Sigmoid colon (tissue), 7 donors: Measurements from ENCODE around the gene PRAMEF11. TPM values are rescaled to one million over a fixed set of nuclear protein-coding genes. Genes with fewer than 3 reads are reported as not detected.
"Not testable (repeated sequence)": the region's sequence is repeated elsewhere in the genome, so short reads cannot be mapped to it uniquely, and the experiment has no call there.

Experiments used
- DNase-seq: peaks from one replicate; pipeline ENCODE4 v3.0.0-alpha.2; 2019
- H3K27ac ChIP-seq, 4 donors: fragments of 200-600 bp; sonication (generic); one replicate each; pipeline ENCODE4 v1.5.1; 2016 to 2019; ENCODE audit warnings: mild to moderate bottlenecking in 1 of 4
- H3K27me3 ChIP-seq, 3 donors: fragments of 200-600 bp; sonication (generic); one replicate each; pipeline ENCODE4 v1.5.1; 2019; ENCODE audit warnings: mild to moderate bottlenecking in 1 of 3
- H3K36me3 ChIP-seq, 4 donors: fragments of 200-600 bp; sonication (generic); one replicate each; pipeline ENCODE4 v1.5.1; 2016 to 2019
- H3K4me1 ChIP-seq, 4 donors: fragments of 200-600 bp; sonication (generic); one replicate each; pipeline ENCODE4 v1.5.1; 2017 to 2019
- H3K4me3 ChIP-seq, 4 donors: fragments of 200-600 bp; sonication (generic); one replicate each; pipeline ENCODE4 v1.5.1; 2017 to 2019; ENCODE audit warnings: mild to moderate bottlenecking in 2 of 4, moderate library complexity in 1 of 4
- H3K9me3 ChIP-seq, 4 donors: fragments of 200-600 bp in 3 of 4; sonication (generic) in 3 of 4; one replicate each; pipeline versions ENCODE4 v1.5.1 to v1.6.1; 2013 to 2019
- EP300 ChIP-seq, 4 donors: sonication (generic); formaldehyde crosslinking; IDR thresholded peaks; one replicate each; pipeline ENCODE4 v1.6.1; 2017; ENCODE audit warnings: antibody characterized with exemption in 4 of 4
- POLR2A ChIP-seq, 2 donors: fragments of 450-650 bp; IDR thresholded peaks; one replicate each; pipeline ENCODE4 v1.6.1; 2016; ENCODE audit warnings: antibody characterized with exemption in 2 of 2, mild to moderate bottlenecking in 2 of 2, moderate library complexity in 2 of 2
- POLR2AphosphoS5 ChIP-seq, 4 donors: sonication (generic); formaldehyde crosslinking; IDR thresholded peaks; one replicate each; pipeline ENCODE4 v1.6.1; 2017; ENCODE audit warnings: antibody characterized with exemption in 4 of 4
- WGBS, 2 donors: extraction: QIAGEN DNeasy Blood & Tissue Kit; methylation state at CpG; one replicate each; pipeline ENCODE4 v1.1.7; 2013; 5-methylcytosine and 5-hydroxymethylcytosine counted together
- intact Hi-C: fragments of 100-400 bp; cut with DNase I; formaldehyde crosslinking; loops from one replicate; pipeline ENCODE4 v1.15.1; 2023
- polyA plus RNA-seq, 3 donors: library from polyadenylated mRNA; stranded (reverse); fragments of 200-250 nt; gene quantifications; one replicate each; pipeline ENCODE4 v1.2.3, GENCODE V29; 2013
- total RNA-seq, 4 donors: library from RNA; depleted of rRNA; stranded (reverse); fragments of >200 nt; gene quantifications; one replicate each; pipeline ENCODE4 v1.1.0, GENCODE V29; 2016
- TF ChIP-seq, protein P1 (sequence below), 4 experiments: fragments of 450-650 bp in 3 of 4; fragments of 200-600 bp in 1 of 4; IDR thresholded peaks; one replicate each; pipeline ENCODE4 v1.5.1; 2016 to 2019; ENCODE audit warnings: antibody characterized with exemption in 4 of 4, mild to moderate bottlenecking in 3 of 4, moderate library complexity in 2 of 4
- donor health status: healthy with polysubstance abuse.
- donor health status: Bipolar disorder and iron deficiency.
- donor health status: healthy.

PRAMEF11 gene
- total RNA-seq (not detected), polyA plus RNA-seq (not detected)

DNA sequence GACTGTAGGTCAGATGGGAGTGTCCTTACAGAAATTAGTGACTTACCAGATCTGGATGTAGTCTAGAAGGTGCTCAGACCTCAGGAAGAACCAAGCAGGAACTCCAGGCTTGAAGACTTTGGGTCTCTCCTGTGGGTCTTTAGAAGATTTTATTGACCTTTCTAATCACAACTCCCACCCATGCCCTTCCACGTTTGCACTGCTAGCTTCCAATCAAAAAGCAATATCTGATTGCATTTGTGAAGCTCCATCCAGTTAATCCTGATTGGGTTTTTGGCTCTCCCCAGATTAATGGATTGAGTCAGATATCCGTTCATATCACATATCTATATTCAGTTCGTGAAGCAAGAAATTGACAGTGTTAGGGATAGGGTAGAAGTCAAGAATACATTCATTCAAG lies at the start of gene PRAMEF11:
Gene PRAMEF11 (minus strand): TSS at position 101 of the 400 bp plus-strand sequence. CDS start 2,621 bp downstream, outside the sequence.
- intact Hi-C loops, H3K4me3 ChIP-seq, H3K27ac ChIP-seq, H3K27me3 ChIP-seq, DNase-seq, H3K4me1 ChIP-seq, H3K9me3 ChIP-seq, H3K36me3 ChIP-seq: not testable (repeated sequence)
- WGBS, 2 donors: 60 to 62% methylated on average over 3 of the region's 3 CpGs

DNA sequence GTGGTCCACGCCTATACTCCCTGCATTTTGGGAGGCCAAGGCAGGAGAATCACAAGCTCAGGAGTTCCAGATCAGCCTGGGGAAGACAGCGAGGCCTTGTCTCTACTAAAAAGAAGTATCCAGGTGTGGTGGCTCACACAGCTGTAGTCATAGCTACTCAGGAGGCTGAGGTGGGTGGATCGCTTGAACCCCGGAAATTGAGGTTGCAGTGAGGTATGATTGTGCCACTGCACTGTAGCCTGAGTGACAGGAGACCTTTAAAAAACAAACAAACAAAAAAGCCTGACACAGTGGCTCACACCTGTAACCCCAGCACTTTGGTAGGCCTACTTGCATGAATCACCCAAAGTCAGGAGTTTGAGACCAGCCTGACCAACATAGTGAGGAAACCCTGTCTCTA lies 47.2 kb upstream of the PRAMEF11 start:
- H3K36me3 ChIP-seq, H3K27ac ChIP-seq, H3K27me3 ChIP-seq, H3K4me1 ChIP-seq, DNase-seq, intact Hi-C loops, H3K4me3 ChIP-seq, H3K9me3 ChIP-seq: not testable (repeated sequence)
- 86 to 87% methylated on average over 3 of the region's 4 CpGs for WGBS, 2 donors

DNA sequence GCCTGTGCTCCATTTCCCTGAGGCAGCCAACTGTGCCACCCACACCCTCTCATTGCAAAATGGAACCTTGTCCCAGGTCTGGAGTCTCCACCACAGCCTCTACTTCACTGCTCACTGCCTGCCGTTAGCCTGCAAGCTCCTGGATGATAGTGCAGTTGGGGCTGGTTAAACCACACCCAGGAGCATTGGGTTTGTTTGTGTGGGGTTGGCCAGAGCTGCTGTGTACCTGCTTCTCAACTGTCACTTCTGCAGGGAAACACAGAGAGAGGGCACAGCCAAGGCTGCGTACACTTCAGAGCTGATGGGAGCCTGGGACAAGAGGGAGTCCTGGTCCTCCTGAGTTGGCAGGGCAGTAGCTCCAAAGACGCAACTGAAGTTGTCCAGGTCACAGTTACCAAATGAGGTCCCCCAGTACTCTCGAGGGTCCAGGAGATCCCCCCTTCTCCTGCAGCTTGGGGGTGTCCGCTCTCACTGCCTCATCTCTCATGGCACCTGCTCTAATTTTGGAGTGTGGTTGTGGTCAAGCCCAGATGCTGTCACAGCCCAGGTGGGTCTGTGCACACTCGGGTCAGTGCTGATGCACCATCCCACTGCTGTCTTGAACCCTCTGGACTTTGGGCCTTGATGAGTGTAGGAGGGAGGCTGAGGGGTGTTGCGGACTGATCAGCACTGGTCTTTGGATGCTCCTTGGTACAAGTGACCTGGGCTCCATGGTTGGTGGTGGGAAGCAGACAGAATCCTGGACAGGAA lies 32.1 kb upstream of the PRAMEF11 start:
- H3K9me3 ChIP-seq, H3K27me3 ChIP-seq, H3K27ac ChIP-seq, H3K36me3 ChIP-seq, H3K4me3 ChIP-seq, H3K4me1 ChIP-seq, DNase-seq, intact Hi-C loops: not testable (repeated sequence)
- 78 to 84% methylated on average over 5 of the region's 7 CpGs for WGBS, 2 donors

DNA sequence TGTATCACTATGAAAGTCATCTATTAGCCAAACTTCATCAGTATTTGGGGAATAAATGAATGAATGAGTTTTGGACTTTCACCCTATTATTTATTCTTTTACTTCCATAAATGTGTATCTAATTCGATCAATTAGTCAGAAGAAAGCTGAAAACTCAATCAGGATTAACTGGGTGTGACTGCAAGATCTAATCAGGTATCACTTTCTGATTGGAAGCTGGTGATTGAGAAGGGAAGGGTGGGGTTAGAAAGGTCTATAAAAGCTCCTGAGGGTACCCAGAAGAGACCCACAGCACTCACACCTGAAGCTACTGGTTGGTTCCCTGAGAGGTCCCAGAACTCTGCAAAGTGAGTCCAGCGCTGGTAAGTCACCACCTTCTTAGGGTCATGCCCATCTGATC lies 25.6 kb upstream of the PRAMEF11 start, which contains the start of gene PRAMEF2:
Gene PRAMEF2 (plus strand): TSS at position 301 of the 400 bp plus-strand sequence. CDS start 1,924 bp downstream, outside the sequence.
- H3K27me3 ChIP-seq, H3K27ac ChIP-seq, intact Hi-C loops, H3K9me3 ChIP-seq, H3K4me3 ChIP-seq, H3K4me1 ChIP-seq, DNase-seq, H3K36me3 ChIP-seq: not testable (repeated sequence)
- WGBS, 2 donors: 66 to 77% methylated on average over 2 of the region's 2 CpGs

DNA sequence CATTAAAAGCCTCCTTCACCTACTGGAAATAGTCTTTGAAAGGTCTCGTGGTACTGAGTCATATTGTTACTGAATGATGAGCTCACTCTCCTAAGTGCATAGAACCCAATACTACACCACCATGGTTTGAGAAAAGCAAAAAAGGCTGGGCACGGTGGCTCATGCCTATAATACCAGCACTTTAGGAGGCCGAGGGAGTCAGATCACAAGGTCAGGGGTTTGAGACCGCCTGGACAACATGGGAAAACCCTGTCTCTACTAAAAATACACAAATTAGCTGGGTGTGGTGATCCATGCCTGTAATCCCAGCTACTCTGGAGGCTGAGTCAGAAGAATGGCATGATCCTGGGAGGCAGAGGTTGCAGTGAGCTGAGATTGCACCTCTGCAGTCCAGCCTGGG lies 20.6 kb upstream of the PRAMEF11 start:
- no peak overlapping the region for H3K27ac ChIP-seq
- intact Hi-C loops: no loop called here
- WGBS, 2 donors: 68 to 72% methylated on average over 4 of the region's 4 CpGs
- no peaks in the 10 kb centered on the region for H3K9me3 ChIP-seq
- no peak for DNase-seq
- no peaks in the 10 kb centered on the region for H3K4me1 ChIP-seq
- H3K27me3 ChIP-seq: no peaks in the 10 kb centered on the region
- H3K36me3 ChIP-seq: no peaks in the 10 kb centered on the region
- TF ChIP-seq, protein P1, sequence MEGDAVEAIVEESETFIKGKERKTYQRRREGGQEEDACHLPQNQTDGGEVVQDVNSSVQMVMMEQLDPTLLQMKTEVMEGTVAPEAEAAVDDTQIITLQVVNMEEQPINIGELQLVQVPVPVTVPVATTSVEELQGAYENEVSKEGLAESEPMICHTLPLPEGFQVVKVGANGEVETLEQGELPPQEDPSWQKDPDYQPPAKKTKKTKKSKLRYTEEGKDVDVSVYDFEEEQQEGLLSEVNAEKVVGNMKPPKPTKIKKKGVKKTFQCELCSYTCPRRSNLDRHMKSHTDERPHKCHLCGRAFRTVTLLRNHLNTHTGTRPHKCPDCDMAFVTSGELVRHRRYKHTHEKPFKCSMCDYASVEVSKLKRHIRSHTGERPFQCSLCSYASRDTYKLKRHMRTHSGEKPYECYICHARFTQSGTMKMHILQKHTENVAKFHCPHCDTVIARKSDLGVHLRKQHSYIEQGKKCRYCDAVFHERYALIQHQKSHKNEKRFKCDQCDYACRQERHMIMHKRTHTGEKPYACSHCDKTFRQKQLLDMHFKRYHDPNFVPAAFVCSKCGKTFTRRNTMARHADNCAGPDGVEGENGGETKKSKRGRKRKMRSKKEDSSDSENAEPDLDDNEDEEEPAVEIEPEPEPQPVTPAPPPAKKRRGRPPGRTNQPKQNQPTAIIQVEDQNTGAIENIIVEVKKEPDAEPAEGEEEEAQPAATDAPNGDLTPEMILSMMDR (IDR thresholded peaks at IDR 0.05): no peak
- TF ChIP-seq POLR2AphosphoS5 (IDR thresholded peaks at IDR 0.05) (no peak), POLR2A (IDR thresholded peaks at IDR 0.05) (no peak), EP300 (IDR thresholded peaks at IDR 0.05) (no peak)
- H3K4me3 ChIP-seq: no peak overlapping the region

DNA sequence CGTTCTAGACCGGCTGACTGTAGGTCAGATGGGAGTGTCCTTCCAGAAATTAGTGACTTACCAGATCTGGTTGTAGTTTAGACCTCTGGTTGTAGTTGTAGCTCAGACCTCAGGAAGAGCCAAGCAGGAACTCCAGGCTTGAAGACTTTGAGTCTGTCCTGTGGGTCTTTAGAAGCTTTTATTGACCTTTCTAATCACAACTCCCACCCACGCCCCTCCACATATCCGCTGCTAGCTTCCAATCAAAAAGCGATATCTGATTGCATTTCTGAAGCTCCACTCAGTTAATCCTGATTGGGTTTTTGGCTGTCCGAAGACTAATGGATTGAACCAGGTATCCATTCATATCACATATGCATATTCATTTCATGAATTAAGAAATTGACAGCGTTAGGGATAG lies 17.4 kb upstream of the PRAMEF11 start, which contains the start of gene HNRNPCL1:
Gene HNRNPCL1 (minus strand): TSS at position 101 of the 400 bp plus-strand sequence. CDS start 431 bp downstream, outside the sequence.
- H3K4me3 ChIP-seq, H3K27ac ChIP-seq, H3K36me3 ChIP-seq, H3K27me3 ChIP-seq, DNase-seq, H3K9me3 ChIP-seq, intact Hi-C loops, H3K4me1 ChIP-seq: not testable (repeated sequence)
- 88 to 90% methylated on average over 7 of the region's 7 CpGs for WGBS, 2 donors

DNA sequence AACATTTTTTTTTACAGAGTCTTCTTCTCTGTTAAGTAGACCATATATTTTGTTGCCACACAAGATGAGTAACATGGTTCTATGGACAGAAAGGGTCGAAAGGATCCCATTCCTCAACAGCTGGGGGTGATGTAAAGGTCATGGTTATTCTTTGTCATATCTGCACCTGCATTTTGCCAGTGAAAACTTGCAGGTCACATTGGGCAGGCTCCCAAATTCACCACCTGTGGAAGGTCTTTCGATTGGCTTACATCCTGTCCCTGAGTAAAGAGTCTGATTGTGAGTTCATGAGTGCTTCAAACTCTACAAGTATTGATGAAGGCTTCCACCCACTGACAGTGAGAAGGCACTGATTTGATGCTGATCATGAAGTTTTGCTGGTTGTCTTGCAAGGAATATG lies 2.0 kb upstream of the PRAMEF11 start:
- H3K9me3 ChIP-seq, H3K4me1 ChIP-seq, H3K36me3 ChIP-seq, H3K4me3 ChIP-seq, H3K27me3 ChIP-seq, H3K27ac ChIP-seq, intact Hi-C loops, DNase-seq: not testable (repeated sequence)
- WGBS, 2 donors: 48 to 59% methylated on average over 2 of the region's 2 CpGs

DNA sequence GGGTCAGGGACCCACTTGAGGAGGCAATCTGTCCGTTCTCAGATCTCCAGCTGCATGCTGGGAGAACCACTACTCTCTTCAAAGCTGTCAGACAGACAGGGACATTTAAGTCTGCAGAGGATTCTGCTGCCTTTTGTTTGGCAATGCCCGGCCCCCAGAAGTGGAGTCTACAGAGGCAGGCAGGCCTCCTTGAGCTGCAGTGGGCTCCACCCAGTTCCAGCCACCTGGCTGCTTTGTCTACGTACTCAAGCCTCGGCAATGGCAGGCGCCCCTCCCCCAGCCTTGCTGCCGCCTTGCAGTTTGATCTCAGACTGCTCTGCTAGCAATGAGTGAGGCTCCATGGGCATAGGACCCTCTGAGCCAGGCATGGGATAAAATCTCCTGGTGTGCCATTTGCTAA lies 12.1 kb downstream of the PRAMEF11 start:
- 47 to 74% methylated on average over 6 of the region's 6 CpGs for WGBS, 2 donors
- H3K9me3 ChIP-seq, H3K36me3 ChIP-seq, H3K27me3 ChIP-seq, H3K27ac ChIP-seq, H3K4me3 ChIP-seq, H3K4me1 ChIP-seq, intact Hi-C loops, DNase-seq: not testable (repeated sequence)
